Measurements from ENCODE around the gene WNK4.

- TF ChIP-seq CTCF (IDR thresholded peaks at IDR 0.05): no peak
- TF ChIP-seq POLR2A (IDR thresholded peaks at IDR 0.05): no peak
Observed at GRCh38 chr17:42845556-42845917, 65.1 kb downstream of the WNK4 start.

Measured in upper lobe of left lung (tissue), 4 donors.